Smooth muscle cell (in vitro differentiated cells): ENCODE measurements around the gene ASXL1. TPM values are rescaled to one million over a fixed set of nuclear protein-coding genes. Genes with fewer than 3 reads are reported as not detected.
A peak's percentile ranks its signal among the peaks of the same experiment; 100 is the strongest.

ENCODE experiments used
- DNase-seq: peaks from one replicate; lab custom pipeline; 2025; ENCODE audit not compliant: unreplicated experiment; lab: John Stamatoyannopoulos, UW
- H2AFZ ChIP-seq: fragments of 200-600 bp; sonication (generic); 2 replicates; pipeline ENCODE4 v1.6.0; 2016; ENCODE audit warnings: antibody characterized with exemption, low read depth, mild to moderate bottlenecking
- H3F3A ChIP-seq: fragments of 200-600 bp; sonication (generic); 2 replicates; pipeline ENCODE4 v1.6.0; 2017; ENCODE audit warnings: antibody characterized with exemption, low read depth
- H3K27ac ChIP-seq: fragments of 200-600 bp; sonication (generic); 2 replicates; pipeline ENCODE4 v1.5.1; 2016; ENCODE audit warnings: low read depth, mild to moderate bottlenecking
- H3K27me3 ChIP-seq: fragments of 200-600 bp; sonication (generic); 2 replicates; pipeline ENCODE4 v1.6.1; 2016; ENCODE audit warnings: low read depth, mild to moderate bottlenecking
- H3K36me3 ChIP-seq: fragments of 200-600 bp; sonication (generic); 2 replicates; pipeline ENCODE4 v1.5.1; 2016; ENCODE audit warnings: low read depth
- H3K4me1 ChIP-seq: fragments of 200-600 bp; sonication (generic); 2 replicates; pipeline ENCODE4 v1.5.1; 2016; ENCODE audit warnings: low read depth
- H3K4me2 ChIP-seq: fragments of 200-600 bp; sonication (generic); 2 replicates; pipeline ENCODE4 v1.6.0; 2016; ENCODE audit warnings: mild to moderate bottlenecking
- H3K4me3 ChIP-seq: fragments of 200-600 bp; sonication (generic); 2 replicates; pipeline ENCODE4 v1.5.1; 2016; ENCODE audit warnings: mild to moderate bottlenecking
- H3K79me2 ChIP-seq: fragments of 200-600 bp; sonication (generic); 2 replicates; pipeline ENCODE4 v1.6.0; 2016; ENCODE audit warnings: low read depth, mild to moderate bottlenecking
- H3K9ac ChIP-seq: fragments of 200-600 bp; sonication (generic); 2 replicates; pipeline ENCODE4 v1.6.0; 2016; ENCODE audit warnings: low read depth
- H3K9me3 ChIP-seq: fragments of 200-600 bp; sonication (generic); replicated peaks from 2 replicates; pipeline ENCODE4 v1.5.1; 2016; ENCODE audit warnings: low read depth
- H4K20me1 ChIP-seq: fragments of 200-600 bp; sonication (generic); 2 replicates; pipeline ENCODE4 v1.6.0; 2016; ENCODE audit warnings: low read depth
- CTCF ChIP-seq: fragments of 200-600 bp; sonication (generic); IDR thresholded peaks from 2 replicates; pipeline ENCODE4 v1.5.1; 2017; ENCODE audit warnings: borderline replicate concordance, mild to moderate bottlenecking, antibody characterized with exemption; ENCODE audit not compliant: insufficient read depth, poor library complexity, severe bottlenecking
- WGBS: methylation state at CpG from one replicate; pipeline ENCODE4 v1.1.7; 2016; ENCODE audit warnings: low lambda C conversion rate; 5-methylcytosine and 5-hydroxymethylcytosine counted together
- polyA plus RNA-seq: library from polyadenylated mRNA; unstranded; fragments of >200 nt; fragmentation: Nextera tagmentation; extraction: Ambion mirVana; gene quantifications from 2 replicates; pipeline ENCODE4 v1.2.1, GENCODE V29; 2016
- total RNA-seq: library from RNA; depleted of rRNA; stranded (reverse); fragments of >200 nt; gene quantifications from 2 replicates; pipeline ENCODE4 v1.2.3, GENCODE V29; 2014

The ASXL1 gene
- 59.3 and 62.1 TPM in 2 replicates for total RNA-seq
- 46.5 and 76.4 TPM in 2 replicates for polyA plus RNA-seq

GRCh38 chr20:32357869-32358631 is at the start of gene ASXL1:
Gene ASXL1, plus strand, starts transcription at chr20:32358331. Its CDS starts 445 bp downstream, at chr20:32358776.
- Histone ChIP-seq H3F3A (peaks cover 48% of the 10 kb centered on the region), H3K79me2 (peaks cover 45% of the 10 kb centered on the region), H3K27me3 (no peaks in the 10 kb centered on the region), H3K27ac (peak within 1 kb of the TSS; percentile 98), H3K4me1 (peaks cover 11% of the 10 kb centered on the region), H3K4me3 (peak within 1 kb of the TSS; percentile 96), H3K4me2 (peak within 1 kb of the TSS; percentile 90), H3K36me3 (no peaks in the 10 kb centered on the region), H3K9ac (peak within 1 kb of the TSS; percentile 96), H4K20me1 (peaks cover 42% of the 10 kb centered on the region), H3K9me3 (no peaks in the 10 kb centered on the region), H2AFZ (peak within 1 kb of the TSS; percentile 64)
- no peak for TF ChIP-seq CTCF
- WGBS = under 1% methylated on average over 67 of the region's 83 CpGs
- DNase-seq = peak; percentile 88

- Histone ChIP-seq H3K9me3 (no peaks in the 10 kb centered on the region), H2AFZ (no peak overlapping the region), H3K4me1 (no peaks in the 10 kb centered on the region), H3K4me3 (no peak overlapping the region), H3K27me3 (no peaks in the 10 kb centered on the region), H3K27ac (no peak overlapping the region), H3K36me3 (peaks cover 21% of the 10 kb centered on the region), H4K20me1 (peaks cover 49% of the 10 kb centered on the region), H3K4me2 (no peak overlapping the region), H3K79me2 (peaks cover 8% of the 10 kb centered on the region), H3F3A (no peaks in the 10 kb centered on the region), H3K9ac (no peak overlapping the region)
- WGBS = 86% methylated on average over 3 of the region's 3 CpGs
- no peak for TF ChIP-seq CTCF
- no peak for DNase-seq
Measured at GRCh38 chr20:32312718-32313424, 45.3 kb upstream of the ASXL1 start.

GRCh38 chr20:32314768-32315167 is 43.4 kb upstream of the ASXL1 start:
- WGBS = 69% methylated on average over 1 of the region's 1 CpG
- no peak overlapping the region for H3K4me2 ChIP-seq
- no peak overlapping the region for H2AFZ ChIP-seq
- TF ChIP-seq CTCF = no peak
- no peaks in the 10 kb centered on the region for H3K9me3 ChIP-seq
- no peaks in the 10 kb centered on the region for H3K4me1 ChIP-seq
- no peak overlapping the region for H3K9ac ChIP-seq
- H3K27me3 ChIP-seq = no peaks in the 10 kb centered on the region
- H3K4me3 ChIP-seq = no peak overlapping the region
- peaks cover 35% of the 10 kb centered on the region for H4K20me1 ChIP-seq
- peaks cover 5% of the 10 kb centered on the region for H3K79me2 ChIP-seq
- peaks cover 16% of the 10 kb centered on the region for H3K36me3 ChIP-seq
- H3K27ac ChIP-seq = no peak overlapping the region
- H3F3A ChIP-seq = no peaks in the 10 kb centered on the region
- DNase-seq = no peak
